Measurements from ENCODE around the gene CSNK2B.

CSNK2B gene

GRCh38 chr6:31662124-31662723, 3.7 kb upstream of the CSNK2B start:
- no peak for FAIRE-seq

- no peak for FAIRE-seq
Measured at GRCh38 chr6:31663126-31663960, 2.5 kb upstream of the CSNK2B start.

GRCh38 chr6:31663961-31664789, 1.7 kb upstream of the CSNK2B start:
- FAIRE-seq, result no peak

- FAIRE-seq, result peak; percentile 35
Measured at GRCh38 chr6:31664790-31665500, 935 bp upstream of the CSNK2B start, which contains the start of gene GPANK1. Gene GPANK1 (minus strand): TSS chr6:31664997. CDS start chr6:31664478, 519 bp downstream.

- no peak for FAIRE-seq
Measured at GRCh38 chr6:31666337-31666965, 571 bp downstream of the CSNK2B start.

- FAIRE-seq, result no peak
Measured at GRCh38 chr6:31669676-31670075, 3.8 kb downstream of the CSNK2B start, which contains the start of gene LY6G5B. Gene LY6G5B (plus strand): TSS chr6:31669976. CDS start chr6:31670951, 975 bp downstream.

GRCh38 chr6:31676322-31676903, 10.5 kb downstream of the CSNK2B start:
- FAIRE-seq, result no peak

GRCh38 chr6:31676904-31677303, 11.0 kb downstream of the CSNK2B start:
- no peak for FAIRE-seq

GRCh38 chr6:31677955-31678354, 12.1 kb downstream of the CSNK2B start:
- FAIRE-seq, result no peak

GRCh38 chr6:31680226-31681134, 14.6 kb downstream of the CSNK2B start, which contains the start of gene LY6G5C:
Gene LY6G5C (minus strand): TSS chr6:31681067. CDS start chr6:31680373, 694 bp downstream.
- FAIRE-seq, result no peak

- no peak for FAIRE-seq
Measured at GRCh38 chr6:31681135-31681671, 15.3 kb downstream of the CSNK2B start.

- no peak for FAIRE-seq
Measured at GRCh38 chr6:31683591-31683990, 17.7 kb downstream of the CSNK2B start.

- FAIRE-seq, result no peak
Measured at GRCh38 chr6:31686483-31686882, 20.6 kb downstream of the CSNK2B start.

- no peak for FAIRE-seq
Measured at GRCh38 chr6:31687321-31687720, 21.4 kb downstream of the CSNK2B start.

GRCh38 chr6:31687860-31688693, 22.2 kb downstream of the CSNK2B start:
- no peak for FAIRE-seq

GRCh38 chr6:31689249-31690110, 23.6 kb downstream of the CSNK2B start:
- no peak for FAIRE-seq

- FAIRE-seq, result no peak
Measured at GRCh38 chr6:31690231-31691077, 24.6 kb downstream of the CSNK2B start.
